ENCODE measurements around the gene SIPA1L3.

Gene SIPA1L3

GRCh38 chr19:38162094-38162493 lies 255.1 kb downstream of the SIPA1L3 start:
- no peak for TF ChIP-seq CTCF (IDR thresholded peaks at IDR 0.05; ENCODE audit: borderline replicate concordance, control extremely low read depth, extremely low read depth, insufficient read depth, missing control alignments)
- in situ Hi-C loops (cut with MboI; ENCODE audit: low sequenced_read_pairs, unreplicated experiment), result no loop called here
- no peak for DNase-seq (ENCODE audit: low spot score)

- no peak for TF ChIP-seq CTCF (IDR thresholded peaks at IDR 0.05; ENCODE audit: borderline replicate concordance, control extremely low read depth, extremely low read depth, insufficient read depth, missing control alignments)
- in situ Hi-C loops (cut with MboI; ENCODE audit: low sequenced_read_pairs, unreplicated experiment), result no loop called here
- no peak for DNase-seq (ENCODE audit: low spot score)
Measured at GRCh38 chr19:38162632-38163031, 255.6 kb downstream of the SIPA1L3 start.

GRCh38 chr19:38163419-38164290 lies 256.6 kb downstream of the SIPA1L3 start:
- in situ Hi-C loops (cut with MboI; ENCODE audit: low sequenced_read_pairs, unreplicated experiment), result no loop called here
- no peak for TF ChIP-seq CTCF (IDR thresholded peaks at IDR 0.05; ENCODE audit: borderline replicate concordance, control extremely low read depth, extremely low read depth, insufficient read depth, missing control alignments)
- no peak for DNase-seq (ENCODE audit: low spot score)

GRCh38 chr19:38164526-38164925 lies 257.5 kb downstream of the SIPA1L3 start:
- in situ Hi-C loops (cut with MboI; ENCODE audit: low sequenced_read_pairs, unreplicated experiment), result no loop called here
- no peak for TF ChIP-seq CTCF (IDR thresholded peaks at IDR 0.05; ENCODE audit: borderline replicate concordance, control extremely low read depth, extremely low read depth, insufficient read depth, missing control alignments)
- DNase-seq (ENCODE audit: low spot score), result no peak

- DNase-seq (ENCODE audit: low spot score), result no peak
- in situ Hi-C loops (cut with MboI; ENCODE audit: low sequenced_read_pairs, unreplicated experiment), result no loop called here
- no peak for TF ChIP-seq CTCF (IDR thresholded peaks at IDR 0.05; ENCODE audit: borderline replicate concordance, control extremely low read depth, extremely low read depth, insufficient read depth, missing control alignments)
Measured at GRCh38 chr19:38165335-38165734, 258.3 kb downstream of the SIPA1L3 start.

- TF ChIP-seq CTCF (IDR thresholded peaks at IDR 0.05; ENCODE audit: borderline replicate concordance, control extremely low read depth, extremely low read depth, insufficient read depth, missing control alignments), result no peak
- no peak for DNase-seq (ENCODE audit: low spot score)
- in situ Hi-C loops (cut with MboI; ENCODE audit: low sequenced_read_pairs, unreplicated experiment), result no loop called here
Measured at GRCh38 chr19:38168637-38169036, 261.6 kb downstream of the SIPA1L3 start.
